GM12878 (cell line): ENCODE measurements around the gene PDPK1. TPM values are rescaled to one million over a fixed set of nuclear protein-coding genes. Genes with fewer than 3 reads are reported as not detected.

Source experiments
- BHLHE40 ChIP-seq, 2 experiments: fragments of 450-650 bp in 1 of 2; IDR thresholded peaks; 2 replicates each; pipeline ENCODE4 v1.6.1; 2011 to 2017; ENCODE audit warnings: low read depth in 2 of 2, borderline replicate concordance in 1 of 2, improper control_type of control experiment in 1 of 2, low read length in 1 of 2, mild to moderate bottlenecking in 1 of 2
- CBX3 ChIP-seq: fragments of 200-600 bp; sonication (generic); IDR thresholded peaks from 2 replicates; pipeline ENCODE4 v1.6.1; 2016; ENCODE audit warnings: low read depth, borderline replicate concordance
- CREB1 ChIP-seq: IDR thresholded peaks from 2 replicates; pipeline ENCODE4 v1.6.1; 2012; ENCODE audit warnings: low read depth, mild to moderate bottlenecking, inconsistent platforms
- CREM ChIP-seq: IDR thresholded peaks from 2 replicates; pipeline ENCODE4 v1.6.1; 2014; ENCODE audit warnings: antibody characterized with exemption, low read depth
- EED ChIP-seq: sonication (generic); IDR thresholded peaks from 2 replicates; pipeline ENCODE4 v1.6.1; 2016; ENCODE audit warnings: antibody characterized with exemption, low read depth
- ESRRA ChIP-seq: IDR thresholded peaks from 2 replicates; pipeline ENCODE4 v1.6.1; 2012; ENCODE audit warnings: mild to moderate bottlenecking, low read length, improper control_type of control experiment
- GATAD2B ChIP-seq: fragments of 450-650 bp; conservative IDR thresholded peaks from 2 replicates; pipeline ENCODE4 v1.6.1; 2017; ENCODE audit warnings: low read depth, mild to moderate bottlenecking, moderate library complexity
- HCFC1 ChIP-seq: fragments of 150-350 bp; IDR thresholded peaks from 2 replicates; pipeline ENCODE4 v1.6.1; 2014; ENCODE audit warnings: low read length
- HDAC6 ChIP-seq: fragments of 200-600 bp; sonication (generic); IDR thresholded peaks from one replicate; pipeline ENCODE4 v1.8.0; 2017; ENCODE audit warnings: antibody characterized with exemption; ENCODE audit not compliant: unreplicated experiment
- HDGF ChIP-seq: fragments of 450-650 bp; IDR thresholded peaks from 2 replicates; pipeline ENCODE4 v1.6.1; 2016; ENCODE audit warnings: antibody characterized with exemption
- IRF4 ChIP-seq: IDR thresholded peaks from 2 replicates; pipeline ENCODE4 v1.6.1; 2011; ENCODE audit warnings: low read depth, low read length
- KLF5 ChIP-seq: fragments of 450-650 bp; IDR thresholded peaks from 2 replicates; pipeline ENCODE4 v1.6.1; 2014; ENCODE audit warnings: mild to moderate bottlenecking; ENCODE audit not compliant: partially characterized antibody
- NFYA ChIP-seq: IDR thresholded peaks from 2 replicates; pipeline ENCODE4 v1.6.1; 2011; ENCODE audit warnings: low read depth, mild to moderate bottlenecking, low read length, improper control_type of control experiment, borderline replicate concordance
- NFYB ChIP-seq: IDR thresholded peaks from 2 replicates; pipeline ENCODE4 v1.6.1; 2011; ENCODE audit warnings: low read depth, mild to moderate bottlenecking, low read length, improper control_type of control experiment, moderate library complexity; ENCODE audit not compliant: insufficient read depth
- POU2F2 ChIP-seq: IDR thresholded peaks from 3 replicates; pipeline ENCODE4 v1.6.1; 2011; ENCODE audit warnings: low read depth, mild to moderate bottlenecking, low read length, borderline replicate concordance
- SIX5 ChIP-seq: IDR thresholded peaks from 2 replicates; pipeline ENCODE4 v1.6.1; 2011; ENCODE audit warnings: mild to moderate bottlenecking, low read depth, low read length, moderate library complexity; ENCODE audit not compliant: severe bottlenecking
- STAT3 ChIP-seq: IDR thresholded peaks from 2 replicates; pipeline ENCODE4 v1.6.1; 2011; ENCODE audit warnings: low read depth, low read length, improper control_type of control experiment
- TARDBP ChIP-seq: IDR thresholded peaks from 2 replicates; pipeline ENCODE4 v1.6.1; 2016; ENCODE audit warnings: borderline replicate concordance
- TCF7 ChIP-seq: IDR thresholded peaks from 2 replicates; pipeline ENCODE4 v1.6.1; 2014; ENCODE audit warnings: antibody characterized with exemption, borderline replicate concordance
- ZBED1 ChIP-seq: IDR thresholded peaks from 2 replicates; pipeline ENCODE4 v1.6.1; 2016; ENCODE audit warnings: borderline replicate concordance
- ZNF622 ChIP-seq: fragments of 450-650 bp; IDR thresholded peaks from 2 replicates; pipeline ENCODE4 v1.6.1; 2017; ENCODE audit warnings: mild to moderate bottlenecking, inconsistent platforms
- polyA plus RNA-seq, 11 experiments: library from polyadenylated mRNA; depleted of rRNA in 4 of 11; unstranded in 6 of 11; stranded (reverse) in 5 of 11; fragments of >200 nt; fragmentation: Nextera tagmentation in 4 of 11; fragmentation: Illumina TruSeq in 1 of 11; extraction: Ambion mirVana in 4 of 11; extraction: Trizol in 1 of 11; gene quantifications; 1 replicate in 1 of 11; 2 replicates in 10 of 11; pipeline versions ENCODE4 v1.2.1 to v1.2.3, GENCODE V29; 2011 to 2016; ENCODE audit warnings: inconsistent platforms in 2 of 11, missing spikeins in 2 of 11, low read depth in 1 of 11
- total RNA-seq, 4 experiments: library from RNA; depleted of rRNA in 3 of 4; stranded (reverse); fragments of >200 nt in 3 of 4; fragmentation: Illumina TruSeq in 1 of 4; extraction: Trizol in 1 of 4; gene quantifications; 2 replicates each; pipeline versions ENCODE4 v1.2.1 to v1.2.3, GENCODE V29; 2013 to 2021
- TF ChIP-seq, protein P1 (sequence below): fragments of 450-650 bp; formaldehyde crosslinking; IDR thresholded peaks from 2 replicates; pipeline ENCODE4 v1.4.0; 2020; ENCODE audit warnings: mild to moderate bottlenecking, moderate library complexity
- TF ChIP-seq, protein P2 (sequence below): IDR thresholded peaks from 2 replicates; pipeline ENCODE4 v1.6.1; 2012; ENCODE audit warnings: low read depth, low read length, improper control_type of control experiment
- TF ChIP-seq, protein P3 (sequence below): fragments of 450-650 bp; IDR thresholded peaks from 2 replicates; pipeline ENCODE4 v1.6.1; 2014; ENCODE audit warnings: mild to moderate bottlenecking
- TF ChIP-seq, protein P4 (sequence below): fragments of 450-650 bp; IDR thresholded peaks from 2 replicates; pipeline ENCODE4 v1.6.1; 2016; ENCODE audit warnings: mild to moderate bottlenecking

PDPK1 gene
- total and polyA plus RNA-seq, 10 of the 15 experiments (the other 5 are each of a cell fraction or from before 2014, with no cell fraction given) = 3.9 to 41.3 (median 25.5) TPM

DNA sequence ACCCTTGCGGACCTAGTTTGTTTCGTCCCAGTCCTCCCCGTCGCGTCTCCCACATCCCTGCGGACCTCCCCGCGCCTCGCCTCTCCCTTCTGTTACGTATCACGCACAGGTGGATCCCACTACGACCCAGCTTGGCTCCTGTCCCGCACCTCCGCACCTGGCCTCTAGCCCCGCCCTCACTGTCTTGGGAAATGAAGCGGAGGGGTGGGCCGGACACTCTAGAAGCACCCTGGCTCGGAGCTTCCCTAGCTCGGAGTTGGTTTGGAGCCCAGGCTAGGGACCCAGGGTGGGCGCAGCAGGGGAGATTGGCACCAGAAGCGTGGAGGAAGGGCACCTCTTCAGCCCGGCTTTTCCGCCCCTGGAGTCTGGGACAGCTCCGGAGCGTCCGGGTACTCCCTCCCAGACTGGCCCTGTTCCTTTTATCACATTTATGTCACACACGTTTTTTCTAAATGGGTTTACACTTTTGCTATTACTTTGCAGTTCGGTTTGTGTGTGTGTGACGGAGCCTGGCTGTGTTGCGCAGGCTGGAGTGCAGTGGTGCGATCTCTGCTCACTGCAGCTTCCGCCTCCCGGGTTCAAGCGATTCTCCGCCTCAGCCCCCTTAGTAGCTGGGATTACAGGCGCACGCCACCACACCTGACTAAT is 5.2 kb upstream of the PDPK1 start (continued):
- TF ChIP-seq, protein P1, sequence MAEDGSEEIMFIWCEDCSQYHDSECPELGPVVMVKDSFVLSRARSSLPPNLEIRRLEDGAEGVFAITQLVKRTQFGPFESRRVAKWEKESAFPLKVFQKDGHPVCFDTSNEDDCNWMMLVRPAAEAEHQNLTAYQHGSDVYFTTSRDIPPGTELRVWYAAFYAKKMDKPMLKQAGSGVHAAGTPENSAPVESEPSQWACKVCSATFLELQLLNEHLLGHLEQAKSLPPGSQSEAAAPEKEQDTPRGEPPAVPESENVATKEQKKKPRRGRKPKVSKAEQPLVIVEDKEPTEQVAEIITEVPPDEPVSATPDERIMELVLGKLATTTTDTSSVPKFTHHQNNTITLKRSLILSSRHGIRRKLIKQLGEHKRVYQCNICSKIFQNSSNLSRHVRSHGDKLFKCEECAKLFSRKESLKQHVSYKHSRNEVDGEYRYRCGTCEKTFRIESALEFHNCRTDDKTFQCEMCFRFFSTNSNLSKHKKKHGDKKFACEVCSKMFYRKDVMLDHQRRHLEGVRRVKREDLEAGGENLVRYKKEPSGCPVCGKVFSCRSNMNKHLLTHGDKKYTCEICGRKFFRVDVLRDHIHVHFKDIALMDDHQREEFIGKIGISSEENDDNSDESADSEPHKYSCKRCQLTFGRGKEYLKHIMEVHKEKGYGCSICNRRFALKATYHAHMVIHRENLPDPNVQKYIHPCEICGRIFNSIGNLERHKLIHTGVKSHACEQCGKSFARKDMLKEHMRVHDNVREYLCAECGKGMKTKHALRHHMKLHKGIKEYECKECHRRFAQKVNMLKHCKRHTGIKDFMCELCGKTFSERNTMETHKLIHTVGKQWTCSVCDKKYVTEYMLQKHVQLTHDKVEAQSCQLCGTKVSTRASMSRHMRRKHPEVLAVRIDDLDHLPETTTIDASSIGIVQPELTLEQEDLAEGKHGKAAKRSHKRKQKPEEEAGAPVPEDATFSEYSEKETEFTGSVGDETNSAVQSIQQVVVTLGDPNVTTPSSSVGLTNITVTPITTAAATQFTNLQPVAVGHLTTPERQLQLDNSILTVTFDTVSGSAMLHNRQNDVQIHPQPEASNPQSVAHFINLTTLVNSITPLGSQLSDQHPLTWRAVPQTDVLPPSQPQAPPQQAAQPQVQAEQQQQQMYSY = no peak
- TF ChIP-seq HDGF (no peak), BHLHE40 (IDR thresholded peaks at IDR 0.05; ENCODE audit: borderline replicate concordance in 1 of 2, low read depth in 2 of 2, low read length in 1 of 2) (peak in 1 of 2 experiments; percentile 50; a peak in 1 of 4 replicates), STAT3 (no peak), ZNF622 (no peak), NFYB (no peak), CREB1 (peak; percentile 82), HCFC1 (peak; percentile 24; the same call in 1 of the 2 replicates), POU2F2 (peak; percentile 15; the same call in 1 of the 3 replicates), CREM (peak; percentile 71), GATAD2B (peak; percentile 57; the same call in 1 of the 2 replicates), ZBED1 (peak; percentile 56; the same call in 1 of the 2 replicates), HDAC6 (no peak), CBX3 (no peak), SIX5 (no peak), NFYA (no peak), ESRRA (no peak), TCF7 (no peak), EED (no peak; the same call in 1 of the 2 replicates), IRF4 (no peak), TARDBP (no peak), KLF5 (no peak)
- TF ChIP-seq, protein P2, sequence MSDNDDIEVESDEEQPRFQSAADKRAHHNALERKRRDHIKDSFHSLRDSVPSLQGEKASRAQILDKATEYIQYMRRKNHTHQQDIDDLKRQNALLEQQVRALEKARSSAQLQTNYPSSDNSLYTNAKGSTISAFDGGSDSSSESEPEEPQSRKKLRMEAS = no peak
- TF ChIP-seq, protein P3, sequence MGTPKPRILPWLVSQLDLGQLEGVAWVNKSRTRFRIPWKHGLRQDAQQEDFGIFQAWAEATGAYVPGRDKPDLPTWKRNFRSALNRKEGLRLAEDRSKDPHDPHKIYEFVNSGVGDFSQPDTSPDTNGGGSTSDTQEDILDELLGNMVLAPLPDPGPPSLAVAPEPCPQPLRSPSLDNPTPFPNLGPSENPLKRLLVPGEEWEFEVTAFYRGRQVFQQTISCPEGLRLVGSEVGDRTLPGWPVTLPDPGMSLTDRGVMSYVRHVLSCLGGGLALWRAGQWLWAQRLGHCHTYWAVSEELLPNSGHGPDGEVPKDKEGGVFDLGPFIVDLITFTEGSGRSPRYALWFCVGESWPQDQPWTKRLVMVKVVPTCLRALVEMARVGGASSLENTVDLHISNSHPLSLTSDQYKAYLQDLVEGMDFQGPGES = no peak
- TF ChIP-seq, protein P4, sequence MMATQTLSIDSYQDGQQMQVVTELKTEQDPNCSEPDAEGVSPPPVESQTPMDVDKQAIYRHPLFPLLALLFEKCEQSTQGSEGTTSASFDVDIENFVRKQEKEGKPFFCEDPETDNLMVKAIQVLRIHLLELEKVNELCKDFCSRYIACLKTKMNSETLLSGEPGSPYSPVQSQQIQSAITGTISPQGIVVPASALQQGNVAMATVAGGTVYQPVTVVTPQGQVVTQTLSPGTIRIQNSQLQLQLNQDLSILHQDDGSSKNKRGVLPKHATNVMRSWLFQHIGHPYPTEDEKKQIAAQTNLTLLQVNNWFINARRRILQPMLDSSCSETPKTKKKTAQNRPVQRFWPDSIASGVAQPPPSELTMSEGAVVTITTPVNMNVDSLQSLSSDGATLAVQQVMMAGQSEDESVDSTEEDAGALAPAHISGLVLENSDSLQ = no peak
